Measurements from ENCODE around the gene PIK3R4.

Gene PIK3R4

GRCh38 chr3:130687327-130687726, 59.3 kb downstream of the PIK3R4 start:
- Histone ChIP-seq H2AFZ (ENCODE audit: low read depth) (no peak overlapping the region), H3K27me3 (ENCODE audit: insufficient read depth, low read depth) (no peaks in the 10 kb centered on the region), H3K27ac (no peak overlapping the region), H3K4me1 (ENCODE audit: low read depth, poor library complexity, severe bottlenecking) (no peaks in the 10 kb centered on the region), H3K4me3 (IDR thresholded peaks at IDR 0.05; ENCODE audit: insufficient read depth, low read depth, low read length) (no peak overlapping the region), H3K36me3 (ENCODE audit: insufficient read depth) (no peaks in the 10 kb centered on the region), H3K79me2 (ENCODE audit: insufficient read depth, low read depth) (no peaks in the 10 kb centered on the region), H3K9ac (no peak overlapping the region), H3K4me2 (no peak overlapping the region), H4K20me1 (ENCODE audit: insufficient read depth) (no peaks in the 10 kb centered on the region)
- no peak for TF ChIP-seq CTCF (conservative IDR thresholded peaks at IDR 0.05; ENCODE audit: low read depth, low read length)

- TF ChIP-seq CTCF (conservative IDR thresholded peaks at IDR 0.05; ENCODE audit: low read depth, low read length), result no peak
- Histone ChIP-seq H3K36me3 (ENCODE audit: insufficient read depth) (no peaks in the 10 kb centered on the region), H3K4me1 (ENCODE audit: low read depth, poor library complexity, severe bottlenecking) (no peaks in the 10 kb centered on the region), H3K27me3 (ENCODE audit: insufficient read depth, low read depth) (no peaks in the 10 kb centered on the region), H3K79me2 (ENCODE audit: insufficient read depth, low read depth) (no peaks in the 10 kb centered on the region), H3K4me3 (IDR thresholded peaks at IDR 0.05; ENCODE audit: insufficient read depth, low read depth, low read length) (no peak overlapping the region), H4K20me1 (ENCODE audit: insufficient read depth) (no peaks in the 10 kb centered on the region), H3K27ac (no peak overlapping the region), H3K9ac (no peak overlapping the region), H2AFZ (ENCODE audit: low read depth) (no peak overlapping the region), H3K4me2 (no peak overlapping the region)
These were observed 59.8 kb downstream of the PIK3R4 start for GRCh38 chr3:130686833-130687232.

- H2AFZ ChIP-seq (ENCODE audit: low read depth), result no peak overlapping the region
- no peaks in the 10 kb centered on the region for H4K20me1 ChIP-seq (ENCODE audit: insufficient read depth)
- no peak overlapping the region for H3K27ac ChIP-seq
- no peaks in the 10 kb centered on the region for H3K36me3 ChIP-seq (ENCODE audit: insufficient read depth)
- no peaks in the 10 kb centered on the region for H3K79me2 ChIP-seq (ENCODE audit: insufficient read depth, low read depth)
- H3K4me2 ChIP-seq, result no peak overlapping the region
- no peaks in the 10 kb centered on the region for H3K4me1 ChIP-seq (ENCODE audit: low read depth, poor library complexity, severe bottlenecking)
- TF ChIP-seq CTCF (conservative IDR thresholded peaks at IDR 0.05; ENCODE audit: low read depth, low read length), result no peak
- H3K27me3 ChIP-seq (ENCODE audit: insufficient read depth, low read depth), result no peaks in the 10 kb centered on the region
- no peak overlapping the region for H3K9ac ChIP-seq
- no peak overlapping the region for H3K4me3 ChIP-seq (IDR thresholded peaks at IDR 0.05; ENCODE audit: insufficient read depth, low read depth, low read length)
These were observed 64.5 kb downstream of the PIK3R4 start for GRCh38 chr3:130682131-130682530.

- Histone ChIP-seq H3K4me1 (ENCODE audit: low read depth, poor library complexity, severe bottlenecking) (no peaks in the 10 kb centered on the region), H3K4me2 (no peak overlapping the region), H4K20me1 (ENCODE audit: insufficient read depth) (no peaks in the 10 kb centered on the region), H3K79me2 (ENCODE audit: insufficient read depth, low read depth) (no peaks in the 10 kb centered on the region), H3K9ac (no peak overlapping the region), H3K4me3 (IDR thresholded peaks at IDR 0.05; ENCODE audit: insufficient read depth, low read depth, low read length) (no peak overlapping the region), H3K27me3 (ENCODE audit: insufficient read depth, low read depth) (no peaks in the 10 kb centered on the region), H2AFZ (ENCODE audit: low read depth) (no peak overlapping the region), H3K36me3 (ENCODE audit: insufficient read depth) (no peaks in the 10 kb centered on the region), H3K27ac (no peak overlapping the region)
- no peak for TF ChIP-seq CTCF (conservative IDR thresholded peaks at IDR 0.05; ENCODE audit: low read depth, low read length)
These were observed 67.4 kb downstream of the PIK3R4 start for GRCh38 chr3:130679218-130679617.

GRCh38 chr3:130677343-130677742, 69.3 kb downstream of the PIK3R4 start:
- H3K4me3 ChIP-seq (IDR thresholded peaks at IDR 0.05; ENCODE audit: insufficient read depth, low read depth, low read length), result no peak overlapping the region
- H3K4me2 ChIP-seq, result no peak overlapping the region
- no peak for TF ChIP-seq CTCF (conservative IDR thresholded peaks at IDR 0.05; ENCODE audit: low read depth, low read length)
- no peak overlapping the region for H3K9ac ChIP-seq
- H3K79me2 ChIP-seq (ENCODE audit: insufficient read depth, low read depth), result no peaks in the 10 kb centered on the region
- H2AFZ ChIP-seq (ENCODE audit: low read depth), result no peak overlapping the region
- H3K4me1 ChIP-seq (ENCODE audit: low read depth, poor library complexity, severe bottlenecking), result no peaks in the 10 kb centered on the region
- H3K36me3 ChIP-seq (ENCODE audit: insufficient read depth), result no peaks in the 10 kb centered on the region
- no peaks in the 10 kb centered on the region for H4K20me1 ChIP-seq (ENCODE audit: insufficient read depth)
- H3K27me3 ChIP-seq (ENCODE audit: insufficient read depth, low read depth), result no peaks in the 10 kb centered on the region
- H3K27ac ChIP-seq, result no peak overlapping the region
